CD14-positive monocyte (primary cell): ENCODE data around the gene DTWD2. TPM values are rescaled to one million over a fixed set of nuclear protein-coding genes. Genes with fewer than 3 reads are reported as not detected.
"Not testable (repeated sequence)": the region's sequence is repeated elsewhere in the genome, so short reads cannot be mapped to it uniquely, and the experiment has no call there.

Source experiments
- DNase-seq, 3 donors: peaks; one replicate each; pipeline ENCODE4 v3.0.0-alpha.2; 2011 to 2022
- H2AFZ ChIP-seq: 2 replicates; pipeline ENCODE4 v1.6.0; 2012; ENCODE audit warnings: mild to moderate bottlenecking, low read depth, low read length, inconsistent platforms; ENCODE audit not compliant: insufficient read depth, poor library complexity, severe bottlenecking
- H3K27ac ChIP-seq, 2 donors: 1 replicate in 1 of 2; 2 replicates in 1 of 2; pipeline ENCODE4 v1.5.1; 2012 to 2013; ENCODE audit warnings: low read length in 2 of 2, control low read depth in 1 of 2, inconsistent platforms in 1 of 2, low read depth in 1 of 2, mild to moderate bottlenecking in 1 of 2
- H3K27me3 ChIP-seq, 2 donors: one replicate each; pipeline versions ENCODE4 v1.6.0 to v1.6.1; 2011 to 2013; ENCODE audit warnings: low read length in 2 of 2; ENCODE audit not compliant: control insufficient read depth in 2 of 2, insufficient read depth in 2 of 2
- H3K36me3 ChIP-seq, 2 donors: replicated peaks in 1 of 2; 1 replicate in 1 of 2; 2 replicates in 1 of 2; pipeline versions ENCODE4 v1.5.1 to v1.6.1; 2012 to 2013; ENCODE audit warnings: low read length in 2 of 2, control low read depth in 1 of 2, inconsistent platforms in 1 of 2, mild to moderate bottlenecking in 1 of 2; ENCODE audit not compliant: insufficient read depth in 2 of 2, control insufficient read depth in 1 of 2
- H3K4me1 ChIP-seq, 2 donors: 1 replicate in 1 of 2; 2 replicates in 1 of 2; pipeline versions ENCODE4 v1.5.1 to v1.6.1; 2012 to 2013; ENCODE audit warnings: low read length in 2 of 2, control low read depth in 1 of 2, inconsistent platforms in 1 of 2, mild to moderate bottlenecking in 1 of 2, moderate library complexity in 1 of 2; ENCODE audit not compliant: insufficient read depth in 2 of 2, control insufficient read depth in 1 of 2
- H3K4me2 ChIP-seq: replicated peaks from 2 replicates; pipeline ENCODE3; 2012; ENCODE audit warnings: low read length, moderate library complexity, mild to moderate bottlenecking; ENCODE audit not compliant: poor library complexity, severe bottlenecking; ENCODE audit errors: extremely low read depth
- H3K4me3 ChIP-seq, 3 experiments: fragments of 200-600 bp in 1 of 3; sonication (generic) in 1 of 3; replicated peaks in 1 of 3; 1 replicate in 2 of 3; 2 replicates in 1 of 3; pipeline ENCODE4 v1.5.1; 2011 to 2013; ENCODE audit warnings: low read length in 3 of 3, mild to moderate bottlenecking in 3 of 3, control low read depth in 2 of 3, low read depth in 2 of 3, inconsistent platforms in 1 of 3, moderate library complexity in 1 of 3
- H3K79me2 ChIP-seq: 2 replicates; pipeline ENCODE4 v1.6.0; 2012; ENCODE audit warnings: mild to moderate bottlenecking, control low read depth, inconsistent platforms, low read length, moderate library complexity; ENCODE audit not compliant: insufficient read depth
- H3K9ac ChIP-seq: 2 replicates; pipeline ENCODE4 v1.6.0; 2017; ENCODE audit warnings: low read length, mild to moderate bottlenecking; ENCODE audit not compliant: insufficient read depth, poor library complexity, severe bottlenecking
- H3K9me3 ChIP-seq, 2 donors: replicated peaks in 1 of 2; 1 replicate in 1 of 2; 2 replicates in 1 of 2; pipeline versions ENCODE4 v1.5.1 to v1.6.1; 2012 to 2013; ENCODE audit warnings: low read length in 2 of 2, control low read depth in 1 of 2; ENCODE audit not compliant: control insufficient read depth in 1 of 2, insufficient read depth in 1 of 2
- H4K20me1 ChIP-seq: 2 replicates; pipeline ENCODE4 v1.6.0; 2012; ENCODE audit warnings: mild to moderate bottlenecking, low read length, control low read depth, moderate library complexity; ENCODE audit not compliant: insufficient read depth
- H3K27ac Mint-ChIP-seq, 7 donors: one replicate each; pipeline ENCODE4 v1.8.0; 2020; ENCODE audit warnings: mild to moderate bottlenecking in 7 of 7, mixed read lengths in 7 of 7, moderate library complexity in 6 of 7, inconsistent platforms in 2 of 7
- H3K27me3 Mint-ChIP-seq, 3 donors: one replicate each; pipeline ENCODE4 v1.8.0; 2021 to 2022; ENCODE audit warnings: low read depth in 3 of 3, mild to moderate bottlenecking in 3 of 3, mixed read lengths in 3 of 3, moderate library complexity in 3 of 3, inconsistent platforms in 1 of 3
- H3K36me3 Mint-ChIP-seq, 2 donors: one replicate each; pipeline ENCODE4 v1.8.0; 2020; ENCODE audit warnings: mixed read lengths in 2 of 2, inconsistent platforms in 1 of 2, mild to moderate bottlenecking in 1 of 2
- H3K4me1 Mint-ChIP-seq: one replicate; pipeline ENCODE4 v1.8.0; 2020; ENCODE audit warnings: mild to moderate bottlenecking, mixed read lengths
- H3K4me3 Mint-ChIP-seq, 2 donors: one replicate each; pipeline ENCODE4 v1.8.0; 2020; ENCODE audit warnings: mild to moderate bottlenecking in 2 of 2, mixed read lengths in 2 of 2, moderate library complexity in 1 of 2
- H3K9me3 Mint-ChIP-seq, 7 donors: one replicate each; pipeline ENCODE4 v1.8.0; 2020 to 2022; ENCODE audit warnings: mixed read lengths in 7 of 7, mild to moderate bottlenecking in 6 of 7, moderate library complexity in 6 of 7, inconsistent platforms in 2 of 7
- WGBS: methylation state at CpG from one replicate; pipeline ENCODE4 v1.1.5; 2013; ENCODE audit warnings: missing lambda C conversion rate; ENCODE audit not compliant: insufficient coverage; 5-methylcytosine and 5-hydroxymethylcytosine counted together
- intact Hi-C, 2 donors: fragments of 100-400 bp; cut with micrococcal nuclease; formaldehyde crosslinking; loops; one replicate each; pipeline versions ENCODE4 v1.15.0 to v1.15.1; 2023
- polyA plus RNA-seq, 3 donors: library from polyadenylated mRNA; depleted of rRNA in 1 of 3; unstranded in 2 of 3; stranded (reverse) in 1 of 3; fragments of 300-500 nt in 2 of 3; fragments of >200 nt in 1 of 3; fragmentation: Illumina TruSeq in 2 of 3; gene quantifications; 1 replicate in 2 of 3; 2 replicates in 1 of 3; pipeline ENCODE4 v1.2.3, GENCODE V29; 2012 to 2021
- TF ChIP-seq, protein P1 (sequence below): fragments of 200-600 bp; IDR thresholded peaks from one replicate; pipeline ENCODE4 v1.8.0; 2022; ENCODE audit warnings: antibody characterized with exemption, mild to moderate bottlenecking

DTWD2 gene
- polyA plus RNA-seq, 3 donors = 1.2 to 2.7 (median 2.5) TPM

GRCh38 chr5:118950354-118950753 is 38.0 kb downstream of the DTWD2 start:
- H3K36me3 ChIP-seq, H3K4me2 ChIP-seq, H3K79me2 ChIP-seq, H4K20me1 ChIP-seq, H3K9ac ChIP-seq, H3K36me3 Mint-ChIP-seq, H3K4me1 Mint-ChIP-seq, H3K9me3 Mint-ChIP-seq, H3K27me3 Mint-ChIP-seq, H3K4me1 ChIP-seq, H3K27ac ChIP-seq, H3K4me3 ChIP-seq, H2AFZ ChIP-seq, H3K27me3 ChIP-seq, H3K27ac Mint-ChIP-seq, intact Hi-C loops, H3K4me3 Mint-ChIP-seq, H3K9me3 ChIP-seq, DNase-seq: not testable (repeated sequence)
- 97% methylated on average over 8 of the region's 9 CpGs for whole genome bisulfite sequencing

- H3K4me1 ChIP-seq = no peaks in the 10 kb centered on the region
- no peaks in the 10 kb centered on the region for H3K36me3 ChIP-seq
- Mint-ChIP-seq H3K4me3 (no peak overlapping the region), H3K4me1 (no peaks in the 10 kb centered on the region), H3K27me3 (peaks cover 0 to 2% (median 0%) of the 10 kb centered on the region in 3 donors), H3K9me3 (peaks cover 0 to 4% (median 0%) of the 10 kb centered on the region in 7 donors), H3K36me3 (peaks cover 3% of the 10 kb centered on the region in 2 donors), H3K27ac (no peak overlapping the region)
- WGBS = no CpG with 5 or more reads among the region's 2 CpGs
- no peaks in the 10 kb centered on the region for H3K79me2 ChIP-seq
- H4K20me1 ChIP-seq = no peaks in the 10 kb centered on the region
- H3K4me3 ChIP-seq = no peak overlapping the region
- H3K9me3 ChIP-seq = no peaks in the 10 kb centered on the region
- TF ChIP-seq, protein P1, sequence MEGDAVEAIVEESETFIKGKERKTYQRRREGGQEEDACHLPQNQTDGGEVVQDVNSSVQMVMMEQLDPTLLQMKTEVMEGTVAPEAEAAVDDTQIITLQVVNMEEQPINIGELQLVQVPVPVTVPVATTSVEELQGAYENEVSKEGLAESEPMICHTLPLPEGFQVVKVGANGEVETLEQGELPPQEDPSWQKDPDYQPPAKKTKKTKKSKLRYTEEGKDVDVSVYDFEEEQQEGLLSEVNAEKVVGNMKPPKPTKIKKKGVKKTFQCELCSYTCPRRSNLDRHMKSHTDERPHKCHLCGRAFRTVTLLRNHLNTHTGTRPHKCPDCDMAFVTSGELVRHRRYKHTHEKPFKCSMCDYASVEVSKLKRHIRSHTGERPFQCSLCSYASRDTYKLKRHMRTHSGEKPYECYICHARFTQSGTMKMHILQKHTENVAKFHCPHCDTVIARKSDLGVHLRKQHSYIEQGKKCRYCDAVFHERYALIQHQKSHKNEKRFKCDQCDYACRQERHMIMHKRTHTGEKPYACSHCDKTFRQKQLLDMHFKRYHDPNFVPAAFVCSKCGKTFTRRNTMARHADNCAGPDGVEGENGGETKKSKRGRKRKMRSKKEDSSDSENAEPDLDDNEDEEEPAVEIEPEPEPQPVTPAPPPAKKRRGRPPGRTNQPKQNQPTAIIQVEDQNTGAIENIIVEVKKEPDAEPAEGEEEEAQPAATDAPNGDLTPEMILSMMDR = no peak
- intact Hi-C loops = no loop called here
- no peak overlapping the region for H3K27ac ChIP-seq
- DNase-seq = no peak
- no peak overlapping the region for H3K4me2 ChIP-seq
- H3K9ac ChIP-seq = no peak overlapping the region
- H3K27me3 ChIP-seq = no peaks in the 10 kb centered on the region
- no peak overlapping the region for H2AFZ ChIP-seq
Observed at GRCh38 chr5:118946138-118946800, 42.1 kb downstream of the DTWD2 start.
